Esophagus squamous epithelium (tissue), 5 donors: ENCODE measurements around the gene APP. TPM values are rescaled to one million over a fixed set of nuclear protein-coding genes. Genes with fewer than 3 reads are reported as not detected.

ENCODE experiments used
- DNase-seq: peaks from one replicate; lab custom pipeline; 2025; lab: John Stamatoyannopoulos, UW
- H3K27ac ChIP-seq, 4 donors: fragments of 200-600 bp; sonication (generic); one replicate each; pipeline ENCODE4 v1.5.1; 2016 to 2019; ENCODE audit warnings: mild to moderate bottlenecking in 1 of 4
- H3K27me3 ChIP-seq, 4 donors: fragments of 200-600 bp; sonication (generic); 1 replicate in 3 of 4; 2 replicates in 1 of 4; pipeline versions ENCODE4 v1.5.1 to v1.6.0; 2017 to 2021; ENCODE audit warnings: antibody characterized with exemption in 1 of 4
- H3K36me3 ChIP-seq, 3 donors: fragments of 200-600 bp; sonication (generic); one replicate each; pipeline ENCODE4 v1.5.1; 2016 to 2019
- H3K4me1 ChIP-seq, 3 donors: fragments of 200-600 bp; sonication (generic); one replicate each; pipeline ENCODE4 v1.5.1; 2017 to 2019
- H3K4me3 ChIP-seq, 4 donors: fragments of 200-600 bp; sonication (generic); 1 replicate in 3 of 4; 2 replicates in 1 of 4; pipeline ENCODE4 v1.5.1; 2016 to 2019; ENCODE audit warnings: mild to moderate bottlenecking in 2 of 4, moderate library complexity in 1 of 4
- H3K9me3 ChIP-seq, 3 donors: fragments of 200-600 bp; sonication (generic); one replicate each; pipeline ENCODE4 v1.5.1; 2016 to 2019
- POLR2A ChIP-seq, 4 donors: fragments of 450-650 bp; IDR thresholded peaks; one replicate each; pipeline ENCODE4 v1.6.1; 2017; ENCODE audit warnings: antibody characterized with exemption in 4 of 4, mild to moderate bottlenecking in 4 of 4, moderate library complexity in 3 of 4
- WGBS, 2 donors: methylation state at CpG; one replicate each; pipeline ENCODE4 v1.1.5; 2018; 5-methylcytosine and 5-hydroxymethylcytosine counted together
- intact Hi-C: fragments of 100-400 bp; cut with DNase I; formaldehyde crosslinking; loops from one replicate; pipeline ENCODE4 v1.15.0; 2022
- total RNA-seq, 4 donors: library from RNA; depleted of rRNA; stranded (reverse); fragments of >200 nt; gene quantifications; one replicate each; pipeline ENCODE4 v1.1.0, GENCODE V29; 2016
- TF ChIP-seq, protein P1 (sequence below), 6 experiments: fragments of 450-650 bp in 4 of 6; fragments of 200-600 bp in 2 of 6; sonication (generic) in 2 of 6; IDR thresholded peaks; one replicate each; pipeline ENCODE4 v1.5.1; 2016 to 2019; ENCODE audit warnings: antibody characterized with exemption in 6 of 6, mild to moderate bottlenecking in 4 of 6, moderate library complexity in 4 of 6
- donor health status: DM: yes; HTN: yes; CAD: no.

APP gene
- total RNA-seq, 4 donors from 2014 or later = 58.2 to 277 (median 183) TPM

DNA sequence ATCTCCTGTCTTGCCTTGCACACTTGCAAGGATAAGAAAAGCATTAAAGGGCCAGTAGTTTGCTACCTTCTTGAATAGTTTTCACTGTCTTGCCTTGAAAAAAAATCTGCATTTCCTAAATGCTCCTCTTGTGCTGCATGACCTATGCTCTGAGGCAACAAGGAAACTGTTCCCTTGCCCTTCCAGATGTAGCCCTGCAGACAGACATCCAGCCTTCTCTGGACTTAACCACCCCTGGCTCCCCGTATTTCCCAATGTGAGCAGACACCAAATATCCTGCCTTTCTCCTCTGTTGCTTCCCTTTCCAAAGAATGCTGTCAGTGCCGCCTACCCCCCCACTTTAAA lies 258.2 kb downstream of the APP start:
- Histone ChIP-seq H3K36me3 (peaks cover 0 to 16% (median 0%) of the 10 kb centered on the region in 3 donors), H3K4me1 (peaks cover 0 to 33% (median 0%) of the 10 kb centered on the region in 3 donors), H3K27ac (no peak overlapping the region), H3K27me3 (no peaks in the 10 kb centered on the region), H3K9me3 (no peaks in the 10 kb centered on the region), H3K4me3 (no peak overlapping the region)
- intact Hi-C loops = no loop called here
- DNase-seq = no peak
- TF ChIP-seq, protein P1, sequence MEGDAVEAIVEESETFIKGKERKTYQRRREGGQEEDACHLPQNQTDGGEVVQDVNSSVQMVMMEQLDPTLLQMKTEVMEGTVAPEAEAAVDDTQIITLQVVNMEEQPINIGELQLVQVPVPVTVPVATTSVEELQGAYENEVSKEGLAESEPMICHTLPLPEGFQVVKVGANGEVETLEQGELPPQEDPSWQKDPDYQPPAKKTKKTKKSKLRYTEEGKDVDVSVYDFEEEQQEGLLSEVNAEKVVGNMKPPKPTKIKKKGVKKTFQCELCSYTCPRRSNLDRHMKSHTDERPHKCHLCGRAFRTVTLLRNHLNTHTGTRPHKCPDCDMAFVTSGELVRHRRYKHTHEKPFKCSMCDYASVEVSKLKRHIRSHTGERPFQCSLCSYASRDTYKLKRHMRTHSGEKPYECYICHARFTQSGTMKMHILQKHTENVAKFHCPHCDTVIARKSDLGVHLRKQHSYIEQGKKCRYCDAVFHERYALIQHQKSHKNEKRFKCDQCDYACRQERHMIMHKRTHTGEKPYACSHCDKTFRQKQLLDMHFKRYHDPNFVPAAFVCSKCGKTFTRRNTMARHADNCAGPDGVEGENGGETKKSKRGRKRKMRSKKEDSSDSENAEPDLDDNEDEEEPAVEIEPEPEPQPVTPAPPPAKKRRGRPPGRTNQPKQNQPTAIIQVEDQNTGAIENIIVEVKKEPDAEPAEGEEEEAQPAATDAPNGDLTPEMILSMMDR (IDR thresholded peaks at IDR 0.05) = no peak
- no peak for TF ChIP-seq POLR2A (IDR thresholded peaks at IDR 0.05)
- 63 to 65% methylated on average over 2 of the region's 2 CpGs for WGBS, 2 donors

DNA sequence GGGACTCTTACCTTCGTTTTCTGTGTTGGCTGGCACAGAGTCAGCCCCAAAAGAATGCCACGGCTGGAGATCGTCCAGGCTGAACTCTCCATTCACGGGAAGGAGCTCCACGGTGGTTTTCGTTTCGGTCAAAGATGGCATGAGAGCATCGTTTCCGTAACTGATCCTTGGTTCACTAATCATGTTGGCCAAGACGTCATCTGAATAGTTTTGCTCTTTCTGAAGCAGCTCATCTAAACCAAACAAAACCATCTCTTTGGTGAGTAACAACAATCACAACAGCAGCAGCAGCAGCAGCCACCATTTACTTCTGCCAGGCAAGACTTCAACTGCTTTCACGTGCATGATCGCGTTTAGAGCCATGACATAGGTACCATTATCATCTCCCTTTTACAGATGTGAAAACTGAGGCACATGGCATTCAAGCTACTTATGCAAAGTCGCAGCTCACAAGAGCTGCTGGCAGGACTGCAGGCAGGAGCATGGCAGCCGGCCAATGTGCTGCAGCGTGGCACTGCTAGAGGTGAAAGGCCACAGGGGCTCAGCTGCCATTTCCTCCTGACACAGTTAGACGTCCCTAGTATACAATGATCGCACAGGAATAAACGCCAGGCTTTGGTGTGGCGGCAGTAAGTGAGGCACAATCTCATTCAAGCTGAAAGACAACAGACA lies 258.7 kb downstream of the APP start:
- Histone ChIP-seq H3K4me1 (peaks cover 0 to 33% (median 0%) of the 10 kb centered on the region in 3 donors), H3K9me3 (no peaks in the 10 kb centered on the region), H3K27ac (no peak overlapping the region), H3K36me3 (peaks cover 0 to 19% (median 0%) of the 10 kb centered on the region in 3 donors), H3K27me3 (no peaks in the 10 kb centered on the region), H3K4me3 (no peak overlapping the region)
- intact Hi-C loops = no loop called here
- no peak for TF ChIP-seq POLR2A (IDR thresholded peaks at IDR 0.05)
- TF ChIP-seq, protein P1 (IDR thresholded peaks at IDR 0.05) = no peak
- 72 to 75% methylated on average over 20 of the region's 20 CpGs for WGBS, 2 donors
- no peak for DNase-seq

DNA sequence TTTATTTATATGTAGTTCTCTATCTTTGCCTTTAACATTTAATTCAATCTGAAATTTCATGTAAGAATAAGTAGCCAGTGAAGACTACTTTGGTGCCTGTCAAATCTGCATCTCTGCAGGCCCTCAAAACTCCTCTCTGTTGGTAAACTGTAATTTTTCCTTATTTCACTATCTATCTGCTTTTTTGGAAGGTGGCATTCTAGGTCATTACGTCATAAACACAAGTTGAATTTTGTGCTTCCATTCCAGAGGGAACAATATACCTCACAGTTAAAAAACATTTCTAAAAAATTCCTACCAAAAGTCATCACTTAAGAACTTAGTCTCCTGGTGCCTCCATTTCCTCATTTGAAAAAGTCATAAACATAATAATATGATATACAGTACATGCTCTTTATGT lies 259.8 kb downstream of the APP start:
- WGBS, 2 donors = 93 to 95% methylated on average over 1 of the region's 1 CpG
- peaks cover 0 to 33% (median 0%) of the 10 kb centered on the region in 3 donors for H3K4me1 ChIP-seq
- H3K9me3 ChIP-seq = no peaks in the 10 kb centered on the region
- H3K27ac ChIP-seq = no peak overlapping the region
- H3K4me3 ChIP-seq = no peak overlapping the region
- H3K27me3 ChIP-seq = no peaks in the 10 kb centered on the region
- TF ChIP-seq POLR2A (IDR thresholded peaks at IDR 0.05) = no peak
- TF ChIP-seq, protein P1 (IDR thresholded peaks at IDR 0.05) = no peak
- DNase-seq = no peak
- peaks cover 0 to 28% (median 0%) of the 10 kb centered on the region in 3 donors for H3K36me3 ChIP-seq
- intact Hi-C loops = no loop called here

DNA sequence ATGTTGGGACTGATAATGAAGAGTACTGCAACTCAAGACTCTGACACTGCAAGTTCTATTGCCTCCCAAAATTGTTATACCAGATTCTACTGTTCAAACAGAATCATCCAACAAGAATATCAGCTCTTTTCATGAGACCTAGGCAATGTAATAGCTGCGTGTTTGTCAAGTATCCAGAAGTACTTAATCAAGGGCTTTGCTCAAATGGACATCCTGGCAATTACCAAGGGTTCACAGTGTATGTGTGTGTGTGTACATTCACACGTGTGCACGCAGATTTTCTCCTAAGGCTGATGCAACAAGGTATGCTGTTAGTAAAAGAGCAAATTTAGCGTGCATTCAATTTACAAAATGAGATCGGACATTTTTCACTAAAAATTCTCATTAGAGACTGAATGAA lies 261.2 kb downstream of the APP start:
- no peak overlapping the region for H3K27ac ChIP-seq
- H3K9me3 ChIP-seq = no peaks in the 10 kb centered on the region
- H3K36me3 ChIP-seq = peaks cover 0 to 38% (median 0%) of the 10 kb centered on the region in 3 donors
- peaks cover 0 to 33% (median 0%) of the 10 kb centered on the region in 3 donors for H3K4me1 ChIP-seq
- DNase-seq = no peak
- intact Hi-C loops = no loop called here
- WGBS, 2 donors = 86 to 88% methylated on average over 5 of the region's 5 CpGs
- H3K27me3 ChIP-seq = no peaks in the 10 kb centered on the region
- H3K4me3 ChIP-seq = no peak overlapping the region
- TF ChIP-seq POLR2A (IDR thresholded peaks at IDR 0.05) = no peak
- TF ChIP-seq, protein P1 (IDR thresholded peaks at IDR 0.05) = no peak

DNA sequence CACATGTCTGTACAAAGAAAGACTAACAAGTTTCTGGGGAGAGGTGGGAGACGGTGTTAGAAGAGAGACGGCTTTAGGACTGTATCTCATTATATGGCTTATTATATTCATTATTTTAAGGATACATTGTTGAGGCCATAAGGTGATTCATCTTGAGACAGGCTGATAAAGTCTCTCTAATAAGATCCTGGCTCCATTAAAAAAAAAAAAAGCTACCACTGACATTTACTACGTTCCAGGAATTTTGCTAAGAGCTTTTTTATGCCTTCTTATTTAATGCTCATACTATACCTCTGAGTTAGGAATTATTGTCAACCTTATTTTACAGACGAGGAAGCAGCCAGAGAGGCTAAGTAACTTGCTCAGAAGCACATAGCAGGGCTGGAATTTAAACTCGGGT lies 262.1 kb downstream of the APP start:
- H3K9me3 ChIP-seq = no peaks in the 10 kb centered on the region
- peaks cover 0 to 44% (median 0%) of the 10 kb centered on the region in 3 donors for H3K36me3 ChIP-seq
- no peak for TF ChIP-seq POLR2A (IDR thresholded peaks at IDR 0.05)
- TF ChIP-seq, protein P1 (IDR thresholded peaks at IDR 0.05) = no peak
- no peaks in the 10 kb centered on the region for H3K27me3 ChIP-seq
- 72 to 82% methylated on average over 5 of the region's 5 CpGs for WGBS, 2 donors
- no peak overlapping the region for H3K27ac ChIP-seq
- no peak for DNase-seq
- H3K4me1 ChIP-seq = peaks cover 0 to 27% (median 0%) of the 10 kb centered on the region in 3 donors
- intact Hi-C loops = no loop called here
- H3K4me3 ChIP-seq = no peak overlapping the region
